ENCODE measurements around the gene PNMA6A.

Gene PNMA6A

DNA sequence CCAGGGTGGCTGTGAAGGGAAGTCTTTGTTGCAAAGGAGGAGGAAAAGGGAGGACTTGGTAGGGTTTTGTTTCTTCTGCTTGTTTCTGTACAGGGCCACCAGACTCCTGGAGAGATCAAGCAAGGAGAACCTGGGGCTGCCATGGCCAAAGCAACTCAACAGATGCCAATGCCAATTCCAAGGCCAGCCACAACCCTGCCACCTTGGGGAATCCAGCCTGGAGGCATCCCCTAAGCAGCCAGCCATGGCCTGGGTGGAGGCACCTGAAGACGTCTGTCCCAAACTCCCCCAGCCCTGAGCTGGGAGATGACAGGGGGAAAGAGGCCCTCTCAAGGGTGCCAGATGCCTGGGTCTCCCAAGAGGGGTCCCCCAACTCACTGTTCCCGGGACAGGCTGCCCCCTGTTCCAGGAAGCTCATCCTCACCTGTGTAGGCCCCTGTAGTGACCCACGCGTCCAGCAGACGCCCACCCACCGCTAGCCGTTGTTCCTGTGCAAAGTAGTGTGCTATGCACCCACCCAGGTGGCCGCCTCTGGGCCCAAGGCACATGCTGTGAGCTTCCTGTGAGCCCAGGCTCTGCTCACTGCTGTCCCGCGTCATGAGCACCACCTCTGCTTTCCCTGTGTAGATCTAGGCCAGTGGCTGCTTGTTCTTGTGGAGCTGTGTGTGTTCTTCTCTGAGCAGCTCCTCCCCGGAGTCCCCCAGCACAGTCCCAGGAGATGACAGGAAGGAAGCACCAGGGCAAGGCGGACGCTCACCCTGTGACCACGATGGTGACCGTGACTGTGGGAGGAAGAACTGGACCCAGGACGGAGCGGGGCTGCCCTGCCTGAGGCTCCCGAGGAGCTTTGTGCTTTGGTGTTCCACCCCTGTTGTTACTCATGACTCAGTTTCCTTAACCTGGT, 12.8 kb upstream of the PNMA6A start:
- H3K27me3 ChIP-seq (replicated peaks; ENCODE audit: insufficient read depth, low read length): no peaks in the 10 kb centered on the region
- H3K9me3 ChIP-seq (replicated peaks; ENCODE audit: insufficient read depth, low read length): no peaks in the 10 kb centered on the region
- no peak overlapping the region for H3K4me3 ChIP-seq (ENCODE audit: low read length)
- H3K9me2 ChIP-seq (replicated peaks; ENCODE audit: insufficient read depth, low read length): no peaks in the 10 kb centered on the region
- DNase-seq: no peak
- H4K20me1 ChIP-seq (ENCODE audit: insufficient read depth, low read length): no peaks in the 10 kb centered on the region
- H3K36me3 ChIP-seq (replicated peaks; ENCODE audit: insufficient read depth, low read length): no peaks in the 10 kb centered on the region
- H3K4me2 ChIP-seq (ENCODE audit: low read depth, low read length): no peak overlapping the region
- no peaks in the 10 kb centered on the region for H3K79me2 ChIP-seq (ENCODE audit: low read length)
- H2AFZ ChIP-seq (ENCODE audit: low read length): no peak overlapping the region
- H3K9ac ChIP-seq (ENCODE audit: low read length): no peak overlapping the region
- no peaks in the 10 kb centered on the region for H3F3A ChIP-seq (ENCODE audit: insufficient read depth, low read length)
- TF ChIP-seq EZH2 (optimal IDR thresholded peaks at IDR 0.05; ENCODE audit: low read depth, low read length): no peak
- TF ChIP-seq EZH2phosphoT487 (IDR thresholded peaks at IDR 0.05; ENCODE audit: low read length): no peak
- TF ChIP-seq, protein P1, sequence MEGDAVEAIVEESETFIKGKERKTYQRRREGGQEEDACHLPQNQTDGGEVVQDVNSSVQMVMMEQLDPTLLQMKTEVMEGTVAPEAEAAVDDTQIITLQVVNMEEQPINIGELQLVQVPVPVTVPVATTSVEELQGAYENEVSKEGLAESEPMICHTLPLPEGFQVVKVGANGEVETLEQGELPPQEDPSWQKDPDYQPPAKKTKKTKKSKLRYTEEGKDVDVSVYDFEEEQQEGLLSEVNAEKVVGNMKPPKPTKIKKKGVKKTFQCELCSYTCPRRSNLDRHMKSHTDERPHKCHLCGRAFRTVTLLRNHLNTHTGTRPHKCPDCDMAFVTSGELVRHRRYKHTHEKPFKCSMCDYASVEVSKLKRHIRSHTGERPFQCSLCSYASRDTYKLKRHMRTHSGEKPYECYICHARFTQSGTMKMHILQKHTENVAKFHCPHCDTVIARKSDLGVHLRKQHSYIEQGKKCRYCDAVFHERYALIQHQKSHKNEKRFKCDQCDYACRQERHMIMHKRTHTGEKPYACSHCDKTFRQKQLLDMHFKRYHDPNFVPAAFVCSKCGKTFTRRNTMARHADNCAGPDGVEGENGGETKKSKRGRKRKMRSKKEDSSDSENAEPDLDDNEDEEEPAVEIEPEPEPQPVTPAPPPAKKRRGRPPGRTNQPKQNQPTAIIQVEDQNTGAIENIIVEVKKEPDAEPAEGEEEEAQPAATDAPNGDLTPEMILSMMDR (IDR thresholded peaks at IDR 0.05; ENCODE audit: low read length): no peak
- no peaks in the 10 kb centered on the region for H3K4me1 ChIP-seq (ENCODE audit: low read length)
- no peak overlapping the region for H3K27ac ChIP-seq (ENCODE audit: low read length)

- no peaks in the 10 kb centered on the region for H3K79me2 ChIP-seq (ENCODE audit: low read length)
- DNase-seq: no peak
- TF ChIP-seq, protein P1 (IDR thresholded peaks at IDR 0.05; ENCODE audit: low read length): no peak
- TF ChIP-seq EZH2 (optimal IDR thresholded peaks at IDR 0.05; ENCODE audit: low read depth, low read length) (no peak), EZH2phosphoT487 (IDR thresholded peaks at IDR 0.05; ENCODE audit: low read length) (no peak)
Measured at GRCh38 chrX:153060095-153060445, 12.2 kb upstream of the PNMA6A start.

GRCh38 chrX:153061732-153062131, 10.5 kb upstream of the PNMA6A start:
- H3K4me1 ChIP-seq (ENCODE audit: low read length): no peaks in the 10 kb centered on the region
- H3K9me2 ChIP-seq (replicated peaks; ENCODE audit: insufficient read depth, low read length): no peaks in the 10 kb centered on the region
- no peak overlapping the region for H2AFZ ChIP-seq (ENCODE audit: low read length)
- no peak for TF ChIP-seq EZH2 (optimal IDR thresholded peaks at IDR 0.05; ENCODE audit: low read depth, low read length)
- TF ChIP-seq, protein P1 (IDR thresholded peaks at IDR 0.05; ENCODE audit: low read length): no peak
- TF ChIP-seq EZH2phosphoT487 (IDR thresholded peaks at IDR 0.05; ENCODE audit: low read length): no peak
- H3K79me2 ChIP-seq (ENCODE audit: low read length): no peaks in the 10 kb centered on the region
- no peaks in the 10 kb centered on the region for H3K9me3 ChIP-seq (replicated peaks; ENCODE audit: insufficient read depth, low read length)
- H3K27me3 ChIP-seq (replicated peaks; ENCODE audit: insufficient read depth, low read length): no peaks in the 10 kb centered on the region
- H3F3A ChIP-seq (ENCODE audit: insufficient read depth, low read length): no peaks in the 10 kb centered on the region
- no peaks in the 10 kb centered on the region for H3K36me3 ChIP-seq (replicated peaks; ENCODE audit: insufficient read depth, low read length)
- DNase-seq: no peak
- no peak overlapping the region for H3K4me3 ChIP-seq (ENCODE audit: low read length)
- no peaks in the 10 kb centered on the region for H4K20me1 ChIP-seq (ENCODE audit: insufficient read depth, low read length)
- no peak overlapping the region for H3K4me2 ChIP-seq (ENCODE audit: low read depth, low read length)
- H3K27ac ChIP-seq (ENCODE audit: low read length): no peak overlapping the region
- no peak overlapping the region for H3K9ac ChIP-seq (ENCODE audit: low read length)

More at GRCh38 chrX:153060095-153060445, 12.2 kb upstream of the PNMA6A start:
- Histone ChIP-seq H3K9me2 (replicated peaks; ENCODE audit: insufficient read depth, low read length) (no peaks in the 10 kb centered on the region), H3K4me2 (ENCODE audit: low read depth, low read length) (no peak overlapping the region), H3K27me3 (replicated peaks; ENCODE audit: insufficient read depth, low read length) (no peaks in the 10 kb centered on the region), H2AFZ (ENCODE audit: low read length) (no peak overlapping the region), H3K36me3 (replicated peaks; ENCODE audit: insufficient read depth, low read length) (no peaks in the 10 kb centered on the region), H3K9ac (ENCODE audit: low read length) (no peak overlapping the region), H3K4me1 (ENCODE audit: low read length) (no peaks in the 10 kb centered on the region), H3K9me3 (replicated peaks; ENCODE audit: insufficient read depth, low read length) (no peaks in the 10 kb centered on the region), H4K20me1 (ENCODE audit: insufficient read depth, low read length) (no peaks in the 10 kb centered on the region), H3K4me3 (ENCODE audit: low read length) (no peak overlapping the region), H3K27ac (ENCODE audit: low read length) (no peak overlapping the region), H3F3A (ENCODE audit: insufficient read depth, low read length) (no peaks in the 10 kb centered on the region)

Measured in MM.1S (cell line).